ENCODE data around the gene NTN5. TPM values are rescaled to one million over a fixed set of nuclear protein-coding genes. Genes with fewer than 3 reads are reported as not detected.
"Not testable (repeated sequence)": the region's sequence is repeated elsewhere in the genome, so short reads cannot be mapped to it uniquely, and the experiment has no call there.

Gene NTN5
- polyA plus RNA-seq, 6 donors from 2014 or later = not detected

DNA sequence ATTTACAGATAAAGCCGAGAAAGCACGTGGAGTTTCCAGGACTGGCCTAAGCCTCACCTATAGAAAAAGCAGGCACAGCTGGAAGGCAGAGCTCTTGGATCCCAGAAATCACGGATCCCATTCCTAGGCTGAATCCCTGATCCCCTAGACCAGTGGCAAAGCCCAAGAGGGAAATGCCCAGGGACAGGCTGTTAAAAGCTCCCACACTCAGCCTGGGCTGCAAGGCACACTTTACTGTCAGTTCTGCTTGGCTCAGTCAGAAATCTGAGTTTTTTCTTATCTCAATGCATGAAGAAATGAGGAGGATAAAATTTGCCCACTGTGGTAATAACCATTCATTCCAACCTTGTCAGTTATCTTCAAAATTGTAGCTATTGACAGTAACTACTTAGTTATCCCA, 15.0 kb upstream of the NTN5 start:
- H3K9me3 Mint-ChIP-seq = no peaks in the 10 kb centered on the region
- DNase-seq = no peak
- no peak for ATAC-seq (ENCODE audit: low read depth in 2 of 2)
- no peaks in the 10 kb centered on the region for H3K36me3 Mint-ChIP-seq
- H3K4me3 Mint-ChIP-seq = no peak overlapping the region
- no peaks in the 10 kb centered on the region for H3K27me3 Mint-ChIP-seq
- peaks cover 0 to 4% (median 0%) of the 10 kb centered on the region in 3 donors for H3K4me1 Mint-ChIP-seq
- H3K27ac Mint-ChIP-seq = no peak overlapping the region

DNA sequence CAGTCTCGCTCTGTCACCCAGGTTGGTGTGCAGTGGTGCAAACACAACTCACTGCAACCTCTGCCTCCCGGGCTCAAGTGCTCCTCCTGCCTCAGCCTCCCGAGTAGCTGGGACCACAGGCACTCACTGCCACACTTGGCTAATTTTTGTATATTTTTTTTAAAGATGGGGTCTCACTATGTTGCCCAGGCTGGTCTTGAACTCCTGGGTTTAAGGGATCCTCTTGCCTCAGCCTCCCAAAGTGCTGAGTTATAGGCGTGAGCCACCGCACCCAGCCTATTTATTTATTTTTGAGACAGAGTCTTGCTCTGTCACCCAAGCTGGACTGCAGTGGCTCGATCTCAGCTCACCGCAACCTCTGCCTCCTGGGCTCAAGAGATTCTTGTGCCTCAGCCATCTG, 13.8 kb upstream of the NTN5 start:
- not testable (repeated sequence) for H3K4me3 Mint-ChIP-seq; H3K36me3 Mint-ChIP-seq; H3K4me1 Mint-ChIP-seq; H3K27me3 Mint-ChIP-seq; H3K9me3 Mint-ChIP-seq; ATAC-seq (ENCODE audit: low read depth in 2 of 2); DNase-seq
- peak overlapping the region in 1 of 6 donors; percentile 82 for H3K27ac Mint-ChIP-seq

DNA sequence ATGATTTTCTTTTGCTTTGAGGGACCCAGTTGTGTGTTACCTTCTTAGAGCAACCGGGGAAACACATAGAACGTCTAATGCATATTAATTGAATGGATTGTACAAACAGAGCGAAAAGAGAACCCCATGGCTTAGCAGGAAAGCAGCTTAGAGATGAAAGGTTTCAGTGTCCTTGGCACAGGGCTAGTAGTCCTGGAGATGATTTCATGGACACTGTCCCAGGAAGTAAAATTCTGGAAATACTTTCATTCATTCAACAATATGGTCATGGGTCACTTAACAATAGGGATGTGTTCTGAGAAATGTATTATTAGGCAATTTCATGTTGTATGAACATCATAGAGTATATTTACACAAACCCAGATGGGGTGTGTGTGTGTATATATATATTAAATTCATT, 13.3 kb upstream of the NTN5 start:
- no peak overlapping the region for H3K27ac Mint-ChIP-seq
- no peak for ATAC-seq (ENCODE audit: low read depth in 2 of 2)
- H3K4me3 Mint-ChIP-seq = no peak overlapping the region
- H3K9me3 Mint-ChIP-seq = no peaks in the 10 kb centered on the region
- no peaks in the 10 kb centered on the region for H3K36me3 Mint-ChIP-seq
- H3K27me3 Mint-ChIP-seq = no peaks in the 10 kb centered on the region
- DNase-seq = no peak
- peaks cover 0 to 4% (median 0%) of the 10 kb centered on the region in 3 donors for H3K4me1 Mint-ChIP-seq

DNA sequence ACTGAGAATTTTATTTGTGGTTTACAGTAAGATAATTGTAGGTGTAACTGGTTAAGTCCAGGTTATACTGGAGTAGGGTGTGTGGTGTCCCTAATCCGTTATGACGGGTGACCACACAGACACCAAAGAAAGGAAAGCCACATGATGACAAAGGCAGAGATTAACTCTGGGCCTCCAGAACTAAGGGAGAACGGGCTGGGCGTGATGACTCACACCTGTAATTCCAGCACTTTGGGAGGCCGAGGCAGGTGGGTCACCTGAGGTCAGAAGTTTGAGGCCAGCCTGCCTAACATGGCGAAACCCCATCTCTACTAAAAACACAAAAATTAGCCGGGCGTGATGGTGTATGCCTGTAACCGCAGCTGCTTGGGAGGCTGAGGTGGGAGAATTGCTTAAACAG, 12.8 kb upstream of the NTN5 start:
- DNase-seq (no peak), ATAC-seq (ENCODE audit: low read depth in 2 of 2) (no peak)
- H3K27ac Mint-ChIP-seq = peak overlapping the region in 2 of 6 donors; percentile 10 to 20
- H3K9me3 Mint-ChIP-seq = no peaks in the 10 kb centered on the region
- H3K36me3 Mint-ChIP-seq = no peaks in the 10 kb centered on the region
- no peak overlapping the region for H3K4me3 Mint-ChIP-seq
- H3K27me3 Mint-ChIP-seq = no peaks in the 10 kb centered on the region
- H3K4me1 Mint-ChIP-seq = peaks cover 0 to 4% (median 0%) of the 10 kb centered on the region in 3 donors

DNA sequence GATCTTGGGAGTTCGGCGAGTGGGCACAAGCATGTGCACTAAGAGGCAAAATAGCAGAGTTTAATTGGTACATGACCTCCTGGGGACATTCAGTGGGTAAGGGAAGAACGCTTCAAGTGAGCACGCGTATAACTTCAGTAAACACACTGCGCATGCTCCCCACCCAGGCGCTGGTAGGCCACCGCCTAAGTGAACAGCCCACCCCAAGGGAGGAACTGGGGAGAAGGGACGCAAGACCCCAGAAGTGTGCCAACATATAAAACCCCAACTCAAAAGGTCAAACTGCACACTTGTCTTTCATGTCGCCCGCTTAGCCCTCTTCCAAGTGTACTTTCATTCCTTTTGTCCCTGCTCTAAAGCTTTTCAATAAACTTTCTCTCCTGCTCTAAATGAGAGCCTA, 10.5 kb upstream of the NTN5 start:
- DNase-seq (peak; percentile 20), ATAC-seq (ENCODE audit: low read depth in 2 of 2) (peak; percentile 41 to 49)
- no peaks in the 10 kb centered on the region for H3K9me3 Mint-ChIP-seq
- H3K4me1 Mint-ChIP-seq = peaks cover 0 to 4% (median 0%) of the 10 kb centered on the region in 3 donors
- H3K27ac Mint-ChIP-seq = peak overlapping the region in 1 of 6 donors; percentile 69
- no peaks in the 10 kb centered on the region for H3K27me3 Mint-ChIP-seq
- H3K4me3 Mint-ChIP-seq = peak overlapping the region in 6 of 8 donors; percentile 15 to 79 (median 53)
- no peaks in the 10 kb centered on the region for H3K36me3 Mint-ChIP-seq

DNA sequence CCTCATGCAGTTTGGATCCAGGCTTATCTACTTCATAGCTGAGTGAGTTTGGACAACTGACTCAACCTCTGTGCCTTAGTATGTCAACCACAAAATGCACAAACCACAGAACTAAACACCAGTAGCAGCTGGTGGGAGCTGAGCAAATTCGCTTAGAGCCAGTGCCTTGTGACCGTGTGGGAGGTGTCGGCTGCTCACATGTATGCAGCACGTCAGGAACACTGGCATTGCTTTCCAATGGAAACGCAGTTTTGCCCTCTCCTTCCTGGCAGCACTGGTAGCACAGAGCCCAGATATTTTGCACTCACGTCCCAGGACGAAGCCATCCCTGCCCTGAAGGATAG, 8.3 kb upstream of the NTN5 start:
- H3K4me1 Mint-ChIP-seq = peaks cover 0 to 4% (median 0%) of the 10 kb centered on the region in 3 donors

DNA sequence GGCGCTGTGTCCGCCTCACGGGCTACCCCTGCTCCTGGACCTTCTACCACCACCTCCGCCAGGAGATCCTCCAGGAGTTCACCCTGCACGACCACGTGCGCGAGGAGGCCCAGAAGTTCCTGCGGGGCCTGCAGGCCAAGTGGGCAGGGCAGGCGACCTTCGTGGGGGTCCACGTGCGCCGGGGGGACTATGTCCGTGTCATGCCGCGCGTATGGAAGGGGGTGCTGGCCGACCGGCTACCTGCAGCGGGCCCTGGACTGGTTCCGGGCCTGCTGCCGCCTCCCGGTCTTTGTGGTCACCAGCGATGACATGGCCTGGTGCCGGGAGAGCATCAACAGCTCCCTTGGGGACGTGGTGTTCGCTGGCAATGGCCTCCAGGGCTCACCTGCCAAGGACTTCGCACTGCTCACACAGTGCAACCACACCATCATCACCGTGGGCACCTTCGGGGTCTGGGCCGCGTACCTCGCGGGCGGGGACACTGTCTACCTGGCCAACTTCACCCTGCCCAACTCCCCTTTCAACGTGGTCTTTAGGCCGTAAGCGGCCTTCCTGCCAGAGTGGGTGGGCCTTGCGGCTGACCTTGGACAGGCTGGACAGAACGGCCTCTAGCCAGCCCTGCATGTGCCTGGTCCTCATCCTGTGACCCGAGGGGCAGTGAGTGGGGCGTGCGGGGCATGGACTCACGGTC, 7.8 kb upstream of the NTN5 start:
- no peaks in the 10 kb centered on the region for H3K36me3 Mint-ChIP-seq
- H3K27me3 Mint-ChIP-seq = peaks cover 0 to under 1% (median 0%) of the 10 kb centered on the region in 3 donors
- no peak overlapping the region for H3K4me3 Mint-ChIP-seq
- DNase-seq (no peak), ATAC-seq (ENCODE audit: low read depth in 2 of 2) (no peak)
- no peaks in the 10 kb centered on the region for H3K9me3 Mint-ChIP-seq
- H3K27ac Mint-ChIP-seq = no peak overlapping the region
- peaks cover under 1 to 4% (median 1%) of the 10 kb centered on the region in 3 donors for H3K4me1 Mint-ChIP-seq

More for the DNA sequence above, 8.3 kb upstream of the NTN5 start:
- Mint-ChIP-seq H3K36me3 (no peaks in the 10 kb centered on the region), H3K27me3 (no peaks in the 10 kb centered on the region), H3K4me3 (no peak overlapping the region), H3K9me3 (no peaks in the 10 kb centered on the region), H3K27ac (no peak overlapping the region)
- no peak for ATAC-seq (ENCODE audit: low read depth in 2 of 2)
- no peak for DNase-seq

DNA sequence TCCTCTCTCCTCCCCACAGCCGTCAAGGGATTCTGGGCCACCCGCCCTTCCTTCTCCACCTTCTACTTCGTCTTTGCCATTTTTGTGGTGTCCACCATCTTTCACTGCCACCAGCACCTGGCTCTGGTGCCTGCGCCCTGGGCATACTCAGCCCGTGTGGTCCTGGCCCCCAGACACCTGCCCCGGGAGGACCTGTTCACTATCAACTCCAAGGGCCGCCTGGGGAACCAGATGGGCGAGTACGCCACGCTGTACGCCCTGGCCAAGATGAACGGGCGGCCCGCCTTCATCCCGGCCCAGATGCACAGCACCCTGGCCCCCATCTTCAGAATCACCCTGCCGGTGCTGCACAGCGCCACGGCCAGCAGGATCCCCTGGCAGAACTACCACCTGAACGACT, 7.2 kb upstream of the NTN5 start:
- H3K9me3 Mint-ChIP-seq; H3K4me1 Mint-ChIP-seq; H3K4me3 Mint-ChIP-seq; ATAC-seq (ENCODE audit: low read depth in 2 of 2); H3K36me3 Mint-ChIP-seq; DNase-seq; H3K27ac Mint-ChIP-seq; H3K27me3 Mint-ChIP-seq: not testable (repeated sequence)

DNA sequence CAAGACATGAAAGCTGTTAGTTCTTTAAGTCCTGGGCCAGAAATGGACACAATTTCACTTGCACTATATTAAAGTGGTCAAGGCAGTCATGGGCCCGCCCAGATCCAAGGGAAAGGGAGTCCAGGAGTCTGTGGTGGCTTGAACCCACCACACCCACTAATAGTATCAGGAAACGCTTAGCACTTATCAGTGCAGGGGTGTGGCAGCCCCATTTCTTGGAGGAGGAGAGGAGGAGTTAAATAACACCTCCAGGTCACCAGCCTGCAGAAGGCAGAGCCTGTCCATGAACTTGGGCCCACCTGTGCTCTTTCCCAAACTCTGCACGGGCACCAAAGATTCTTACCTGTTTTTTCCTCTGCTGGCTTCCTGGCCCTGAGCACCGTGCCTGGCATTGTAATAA, 5.4 kb upstream of the NTN5 start:
- Mint-ChIP-seq H3K9me3 (no peaks in the 10 kb centered on the region), H3K27ac (peak overlapping the region in 1 of 6 donors; percentile 66), H3K27me3 (peaks cover 0 to 5% (median 3%) of the 10 kb centered on the region in 3 donors), H3K4me3 (no peak overlapping the region), H3K36me3 (no peaks in the 10 kb centered on the region), H3K4me1 (peaks cover 7 to 11% (median 9%) of the 10 kb centered on the region in 3 donors)
- DNase-seq (no peak), ATAC-seq (ENCODE audit: low read depth in 2 of 2) (no peak)

DNA sequence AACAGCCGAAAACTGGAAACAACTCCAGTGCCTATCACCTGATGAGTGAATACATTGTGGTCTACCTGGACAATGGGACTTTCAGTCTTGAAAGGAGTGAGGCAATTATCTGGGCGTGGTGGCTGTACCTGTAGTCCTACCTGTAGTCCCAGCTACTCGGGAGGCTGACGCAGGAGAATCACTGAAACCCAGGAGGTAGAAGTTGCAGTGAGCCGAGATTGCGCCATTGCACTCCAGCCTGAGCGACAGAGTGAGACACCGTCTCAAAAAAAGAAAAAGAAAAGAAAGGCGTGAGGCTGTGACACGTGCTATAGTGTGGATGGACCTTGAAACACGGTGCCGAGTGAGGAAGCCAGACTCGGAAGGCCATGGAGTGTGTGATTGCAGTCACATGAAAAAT, 4.1 kb upstream of the NTN5 start:
- no peak for ATAC-seq (ENCODE audit: low read depth in 2 of 2)
- Mint-ChIP-seq H3K27me3 (peaks cover 0 to 5% (median 3%) of the 10 kb centered on the region in 3 donors), H3K4me1 (peaks cover 7 to 9% (median 8%) of the 10 kb centered on the region in 3 donors), H3K4me3 (no peak overlapping the region), H3K9me3 (no peaks in the 10 kb centered on the region), H3K36me3 (no peaks in the 10 kb centered on the region), H3K27ac (no peak overlapping the region)
- DNase-seq = no peak

DNA sequence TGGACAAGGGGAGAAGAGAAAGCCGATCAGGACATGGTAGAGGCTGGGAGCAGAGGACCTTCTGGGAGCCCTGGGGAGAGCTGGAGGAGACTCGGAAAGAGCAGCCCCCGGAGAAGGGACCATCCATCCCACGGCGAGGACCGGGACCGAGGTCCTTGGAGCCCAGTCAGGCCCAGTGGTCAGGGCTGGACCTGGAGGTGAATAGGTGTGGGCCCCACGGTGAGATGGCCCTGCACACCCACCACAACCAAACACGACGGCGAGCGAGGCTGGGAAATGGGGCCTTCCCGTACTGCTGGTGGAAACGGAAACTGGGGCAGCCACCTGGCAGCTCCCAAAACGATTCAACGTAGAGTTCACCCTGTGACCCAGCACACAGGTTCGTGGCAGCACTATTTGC, 3.7 kb upstream of the NTN5 start:
- Mint-ChIP-seq H3K27ac (no peak overlapping the region), H3K9me3 (no peaks in the 10 kb centered on the region), H3K36me3 (no peaks in the 10 kb centered on the region), H3K27me3 (peaks cover 0 to 5% (median 3%) of the 10 kb centered on the region in 3 donors), H3K4me3 (no peak overlapping the region), H3K4me1 (peaks cover 7 to 9% (median 8%) of the 10 kb centered on the region in 3 donors)
- no peak for DNase-seq
- no peak for ATAC-seq (ENCODE audit: low read depth in 2 of 2)

DNA sequence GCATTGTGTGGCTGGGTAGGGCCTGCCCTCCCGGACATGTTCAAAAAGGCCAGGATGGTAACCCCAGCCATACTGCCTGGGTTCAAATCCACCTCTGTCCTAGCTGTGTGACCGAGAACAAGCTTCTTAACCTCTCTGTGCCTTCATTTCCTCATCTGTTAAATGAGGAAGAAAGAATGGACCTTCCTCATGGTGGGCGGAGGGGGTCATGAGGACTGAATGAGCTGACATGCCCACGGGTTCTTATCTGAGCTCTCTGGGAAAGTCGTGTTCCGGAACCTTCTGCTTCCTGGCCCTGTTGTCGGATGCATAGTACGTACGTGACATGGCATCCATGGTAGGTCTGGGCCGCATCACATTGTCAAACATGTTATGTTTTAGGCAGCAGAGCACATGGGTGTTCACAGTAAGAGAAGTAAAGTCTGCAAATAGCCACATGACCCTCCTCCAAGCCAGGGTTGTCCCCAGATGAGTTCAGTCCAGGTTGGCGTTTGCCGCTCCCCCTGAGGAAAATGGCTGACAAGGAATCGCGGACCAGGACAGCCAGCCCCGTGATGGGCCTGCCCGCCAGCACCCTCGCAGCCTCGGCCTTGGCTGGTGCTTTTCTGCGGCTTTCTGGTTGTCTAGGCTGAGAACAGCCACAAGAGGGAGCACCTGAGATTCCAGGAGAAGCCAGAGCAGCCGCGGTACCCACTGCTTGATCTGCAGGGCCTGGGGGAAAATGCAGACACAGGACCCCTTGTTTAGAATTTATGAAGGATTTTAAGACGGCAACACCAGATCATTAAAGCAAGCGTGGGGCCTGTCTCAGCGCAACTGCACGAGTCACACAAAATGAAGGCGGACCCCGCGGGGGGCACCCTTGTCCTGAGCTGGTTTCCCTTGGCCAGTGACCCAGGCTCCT, 2.4 kb upstream of the NTN5 start:
- DNase-seq = peak; percentile 73
- H3K4me3 Mint-ChIP-seq = peak overlapping the region in 4 of 8 donors; percentile 12 to 78 (median 21)
- peaks cover 7 to 10% (median 8%) of the 10 kb centered on the region in 3 donors for H3K4me1 Mint-ChIP-seq

DNA sequence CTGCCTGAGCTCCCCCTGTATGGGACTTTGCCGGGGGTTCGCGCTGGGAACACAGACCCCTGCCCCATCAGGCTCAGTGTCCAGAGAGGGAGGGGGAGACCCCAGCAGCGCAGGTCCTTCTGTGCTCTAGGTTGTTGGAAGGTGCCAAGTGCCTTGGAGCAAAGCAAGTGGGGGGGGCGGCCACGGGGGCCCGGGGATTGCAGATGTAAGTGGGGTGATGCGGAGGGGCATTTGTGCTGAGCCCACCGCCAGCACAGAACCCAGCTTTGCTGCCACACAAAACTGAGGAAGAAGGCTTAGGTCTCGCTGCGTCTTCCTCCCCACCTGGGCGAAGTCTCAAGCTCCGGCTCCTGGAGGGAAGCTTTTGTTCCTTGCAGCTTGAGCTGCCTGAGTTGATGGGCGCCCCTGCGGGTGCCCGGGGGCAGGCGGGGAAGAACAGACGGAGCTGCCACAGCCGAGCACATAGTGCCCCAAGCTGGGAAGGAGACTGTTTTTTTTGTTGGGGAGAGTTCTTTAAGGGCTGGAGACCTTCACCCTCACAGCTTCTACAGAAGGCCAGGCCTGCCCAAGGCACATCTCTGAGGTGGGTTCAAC, 1.5 kb upstream of the NTN5 start:
- Mint-ChIP-seq H3K27me3 (peaks cover 0 to 5% (median 3%) of the 10 kb centered on the region in 3 donors), H3K4me3 (no peak overlapping the region), H3K36me3 (no peaks in the 10 kb centered on the region), H3K9me3 (peaks cover 0 to 7% (median 0%) of the 10 kb centered on the region in 7 donors), H3K4me1 (peaks cover 12 to 15% (median 14%) of the 10 kb centered on the region in 3 donors), H3K27ac (no peak overlapping the region)
- DNase-seq (no peak), ATAC-seq (ENCODE audit: low read depth in 2 of 2) (no peak)

More for the DNA sequence above, 2.4 kb upstream of the NTN5 start:
- peak; percentile 91 to 97 for ATAC-seq (ENCODE audit: low read depth in 2 of 2)
- Mint-ChIP-seq H3K27me3 (peaks cover 0 to 5% (median 3%) of the 10 kb centered on the region in 3 donors), H3K27ac (peak overlapping the region in 5 of 6 donors; percentile 10 to 67 (median 49)), H3K36me3 (no peaks in the 10 kb centered on the region), H3K9me3 (no peaks in the 10 kb centered on the region)

Measured in naive B cell (primary cell).